ENCODE measurements around the gene TBCC.

TBCC gene

GRCh38 chr6:42762950-42763349, 17.0 kb upstream of the TBCC start:
- no peaks in the 10 kb centered on the region for H3K4me1 ChIP-seq (ENCODE audit: control extremely low read depth in 1 of 4, control insufficient read depth in 4 of 4, insufficient read depth in 4 of 4, low read length in 3 of 4)
- ChIA-PET CTCF (interaction anchor here (1.1 to 1.4 kb wide), 2 partner anchors 14 to 115 kb away, joined by 3 to 4 read pairs; no protein-coding TSS in a partner anchor), POLR2A (interaction anchor here (0.7 to 1.2 kb wide), 4 partner anchors 8 to 25 kb away, joined by 3 to 4 read pairs (median 4); partner anchors contain the start of gene TBCC)
- no peak overlapping the region for H3K4me3 ChIP-seq (ENCODE audit: control insufficient read depth in 1 of 7, extremely low read depth in 1 of 7, insufficient read depth in 4 of 7, low read depth in 2 of 7, low read length in 6 of 7)
- H3K9me3 ChIP-seq (ENCODE audit: control extremely low read depth in 1 of 5, control insufficient read depth in 4 of 5, insufficient read depth in 2 of 5, low read depth in 1 of 5, low read length in 4 of 5), result no peaks in the 10 kb centered on the region
- no peak overlapping the region for H3K27ac ChIP-seq (ENCODE audit: insufficient read depth in 1 of 2, low read depth in 1 of 2, low read length in 2 of 2, poor library complexity in 1 of 2, severe bottlenecking in 2 of 2)
- no peaks in the 10 kb centered on the region for H3K27me3 ChIP-seq (replicated peaks in 2 of 5; ENCODE audit: control insufficient read depth in 4 of 5, insufficient read depth in 5 of 5, low read length in 4 of 5)
- peaks cover 2 to 11% (median 8%) of the 10 kb centered on the region in 4 experiments for H3K36me3 ChIP-seq (ENCODE audit: control insufficient read depth in 4 of 4, insufficient read depth in 4 of 4, low read length in 3 of 4)
- WGBS (ENCODE audit: insufficient coverage), result 100% methylated on average over 1 of the region's 3 CpGs
- no peak for DNase-seq

- H3K27me3 ChIP-seq (replicated peaks in 2 of 5; ENCODE audit: control insufficient read depth in 4 of 5, insufficient read depth in 5 of 5, low read length in 4 of 5), result no peaks in the 10 kb centered on the region
- H3K4me3 ChIP-seq (ENCODE audit: control insufficient read depth in 1 of 7, extremely low read depth in 1 of 7, insufficient read depth in 4 of 7, low read depth in 2 of 7, low read length in 6 of 7), result no peak overlapping the region
- no peak for DNase-seq
- CTCF ChIA-PET, result interaction anchor here (1.1 to 1.5 kb wide), 2 partner anchors 10 to 14 kb away, joined by 4 read pairs; no protein-coding TSS in a partner anchor
- H3K36me3 ChIP-seq (ENCODE audit: control insufficient read depth in 4 of 4, insufficient read depth in 4 of 4, low read length in 3 of 4), result peaks cover 2 to 11% (median 8%) of the 10 kb centered on the region in 4 experiments
- H3K9me3 ChIP-seq (ENCODE audit: control extremely low read depth in 1 of 5, control insufficient read depth in 4 of 5, insufficient read depth in 2 of 5, low read depth in 1 of 5, low read length in 4 of 5), result no peaks in the 10 kb centered on the region
- POLR2A ChIA-PET, result interaction anchor here (0.7 to 1.2 kb wide), 3 partner anchors 9 to 25 kb away, joined by 3 to 4 read pairs (median 4); partner anchors contain the start of gene TBCC
- no peaks in the 10 kb centered on the region for H3K4me1 ChIP-seq (ENCODE audit: control extremely low read depth in 1 of 4, control insufficient read depth in 4 of 4, insufficient read depth in 4 of 4, low read length in 3 of 4)
- H3K27ac ChIP-seq (ENCODE audit: insufficient read depth in 1 of 2, low read depth in 1 of 2, low read length in 2 of 2, poor library complexity in 1 of 2, severe bottlenecking in 2 of 2), result no peak overlapping the region
- 100% methylated on average over 1 of the region's 3 CpGs for WGBS (ENCODE audit: insufficient coverage)
These were observed 16.5 kb upstream of the TBCC start for GRCh38 chr6:42762426-42762859.

DNA sequence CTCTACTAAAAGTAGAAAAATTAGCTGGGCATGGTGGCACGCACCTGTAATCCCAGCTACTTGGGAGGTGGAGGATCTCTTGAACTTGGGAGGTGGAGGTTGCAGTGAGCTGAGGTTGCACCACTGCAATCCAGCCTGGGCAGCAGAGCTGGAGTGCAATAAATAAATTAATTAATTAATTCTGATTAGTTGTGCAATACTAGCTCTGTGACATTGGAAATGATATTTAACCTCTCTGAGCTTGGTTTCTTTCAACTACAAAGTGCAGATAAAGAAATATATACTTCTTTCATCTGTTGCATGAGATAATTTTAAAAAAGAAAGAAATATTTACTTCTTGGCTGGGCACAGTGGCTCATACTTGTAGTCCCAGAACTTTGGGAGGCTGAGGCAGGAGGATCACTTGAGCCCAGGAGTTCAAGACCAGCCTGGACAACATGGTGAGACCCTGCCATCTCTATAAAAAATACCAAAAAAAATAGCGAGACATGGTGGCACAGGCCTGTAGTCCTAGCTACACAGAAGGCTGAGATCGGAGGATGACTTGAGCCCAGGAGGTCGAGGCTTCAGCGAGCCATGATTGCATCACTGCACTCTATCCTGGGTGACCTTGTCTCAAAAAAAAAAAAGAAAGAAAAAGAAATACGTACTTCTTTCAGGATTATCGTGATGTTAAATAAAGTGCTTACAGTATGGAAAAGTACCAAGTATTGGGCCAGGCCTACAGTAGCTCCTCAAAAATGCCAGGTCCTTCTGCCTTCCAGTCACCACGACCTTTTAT, 15.6 kb upstream of the TBCC start:
- H3K4me1 ChIP-seq (ENCODE audit: control extremely low read depth in 1 of 4, control insufficient read depth in 4 of 4, insufficient read depth in 4 of 4, low read length in 3 of 4), result no peaks in the 10 kb centered on the region
- peaks cover 2 to 11% (median 8%) of the 10 kb centered on the region in 4 experiments for H3K36me3 ChIP-seq (ENCODE audit: control insufficient read depth in 4 of 4, insufficient read depth in 4 of 4, low read length in 3 of 4)
- CTCF ChIA-PET, result interaction anchor here (1.1 to 3.6 kb wide), 4 partner anchors 7 to 14 kb away, joined by 4 to 13 read pairs (median 4); no protein-coding TSS in a partner anchor
- 100% methylated on average over 4 of the region's 8 CpGs for WGBS (ENCODE audit: insufficient coverage)
- no peaks in the 10 kb centered on the region for H3K9me3 ChIP-seq (ENCODE audit: control extremely low read depth in 1 of 5, control insufficient read depth in 4 of 5, insufficient read depth in 2 of 5, low read depth in 1 of 5, low read length in 4 of 5)
- H3K27ac ChIP-seq (ENCODE audit: insufficient read depth in 1 of 2, low read depth in 1 of 2, low read length in 2 of 2, poor library complexity in 1 of 2, severe bottlenecking in 2 of 2), result no peak overlapping the region
- DNase-seq, result no peak
- no peak overlapping the region for H3K4me3 ChIP-seq (ENCODE audit: control insufficient read depth in 1 of 7, extremely low read depth in 1 of 7, insufficient read depth in 4 of 7, low read depth in 2 of 7, low read length in 6 of 7)
- POLR2A ChIA-PET, result interaction anchor here (1.2 kb wide), 1 partner anchor 15 kb away, joined by 5 read pairs; the partner anchor contains the start of gene TBCC
- H3K27me3 ChIP-seq (replicated peaks in 2 of 5; ENCODE audit: control insufficient read depth in 4 of 5, insufficient read depth in 5 of 5, low read length in 4 of 5), result no peaks in the 10 kb centered on the region

DNA sequence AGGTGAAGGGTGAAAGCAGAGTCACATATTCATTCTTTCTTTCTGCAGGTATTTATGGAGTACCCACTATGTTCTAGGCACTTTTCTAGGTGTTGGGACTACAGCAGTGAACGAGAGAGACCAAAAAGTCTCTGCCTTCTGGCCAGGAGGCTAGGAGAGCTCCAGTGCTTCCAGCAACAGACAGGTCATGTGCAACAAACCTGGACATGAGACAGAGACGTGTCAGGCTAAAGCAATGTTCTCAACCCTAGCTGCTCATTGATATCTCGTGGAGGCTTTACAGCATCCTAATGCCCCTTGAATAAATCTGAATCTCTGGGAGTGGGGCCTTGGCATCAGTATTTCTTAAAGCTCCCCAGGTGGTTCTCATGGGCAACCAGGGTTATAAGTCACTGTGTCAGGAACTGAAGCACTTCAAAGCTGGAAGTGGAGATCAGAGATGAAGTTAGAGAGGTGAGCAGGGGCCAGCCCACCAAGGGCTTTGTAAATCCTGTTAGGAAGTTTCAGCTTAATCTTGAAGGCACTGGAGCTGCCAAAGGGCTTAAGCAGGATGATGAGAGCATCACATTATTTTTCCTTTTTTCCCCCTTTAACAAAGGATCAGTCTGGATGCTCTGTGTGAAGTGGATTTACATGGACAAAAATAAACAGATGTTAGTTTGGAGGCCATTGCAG, 13.0 kb upstream of the TBCC start:
- Histone ChIP-seq H3K27me3 (replicated peaks in 2 of 5; ENCODE audit: control insufficient read depth in 4 of 5, insufficient read depth in 5 of 5, low read length in 4 of 5) (no peaks in the 10 kb centered on the region), H3K36me3 (ENCODE audit: control insufficient read depth in 4 of 4, insufficient read depth in 4 of 4, low read length in 3 of 4) (peaks cover 5 to 16% (median 8%) of the 10 kb centered on the region in 4 experiments), H3K9me3 (ENCODE audit: control extremely low read depth in 1 of 5, control insufficient read depth in 4 of 5, insufficient read depth in 2 of 5, low read depth in 1 of 5, low read length in 4 of 5) (no peaks in the 10 kb centered on the region), H3K4me1 (ENCODE audit: control extremely low read depth in 1 of 4, control insufficient read depth in 4 of 4, insufficient read depth in 4 of 4, low read length in 3 of 4) (no peaks in the 10 kb centered on the region), H3K27ac (ENCODE audit: insufficient read depth in 1 of 2, low read depth in 1 of 2, low read length in 2 of 2, poor library complexity in 1 of 2, severe bottlenecking in 2 of 2) (no peak overlapping the region), H3K4me3 (ENCODE audit: control insufficient read depth in 1 of 7, extremely low read depth in 1 of 7, insufficient read depth in 4 of 7, low read depth in 2 of 7, low read length in 6 of 7) (no peak overlapping the region)
- DNase-seq, result no peak
- 100% methylated on average over 3 of the region's 3 CpGs for WGBS (ENCODE audit: insufficient coverage)
- CTCF ChIA-PET, result interaction anchor here (1.2 to 3.6 kb wide), 4 partner anchors 10 to 25 kb away, joined by 3 to 13 read pairs (median 4); no protein-coding TSS in a partner anchor
- POLR2A ChIA-PET, result interaction anchor here (0.7 kb wide), 1 partner anchor 9 kb away, joined by 3 read pairs; no protein-coding TSS in a partner anchor

GRCh38 chr6:42756722-42757121, 10.8 kb upstream of the TBCC start:
- H3K4me1 ChIP-seq (ENCODE audit: control extremely low read depth in 1 of 4, control insufficient read depth in 4 of 4, insufficient read depth in 4 of 4, low read length in 3 of 4), result no peaks in the 10 kb centered on the region
- DNase-seq, result no peak
- no peak overlapping the region for H3K4me3 ChIP-seq (ENCODE audit: control insufficient read depth in 1 of 7, extremely low read depth in 1 of 7, insufficient read depth in 4 of 7, low read depth in 2 of 7, low read length in 6 of 7)
- peaks cover 5 to 19% (median 8%) of the 10 kb centered on the region in 4 experiments for H3K36me3 ChIP-seq (ENCODE audit: control insufficient read depth in 4 of 4, insufficient read depth in 4 of 4, low read length in 3 of 4)
- ChIA-PET POLR2A (no interaction called here), CTCF (interaction anchor here (1.7 kb wide), 1 partner anchor 9 kb away, joined by 4 read pairs; no protein-coding TSS in a partner anchor)
- no peak overlapping the region for H3K27ac ChIP-seq (ENCODE audit: insufficient read depth in 1 of 2, low read depth in 1 of 2, low read length in 2 of 2, poor library complexity in 1 of 2, severe bottlenecking in 2 of 2)
- no peaks in the 10 kb centered on the region for H3K9me3 ChIP-seq (ENCODE audit: control extremely low read depth in 1 of 5, control insufficient read depth in 4 of 5, insufficient read depth in 2 of 5, low read depth in 1 of 5, low read length in 4 of 5)
- WGBS (ENCODE audit: insufficient coverage), result no CpG with 5 or more reads among the region's 7 CpGs
- no peaks in the 10 kb centered on the region for H3K27me3 ChIP-seq (replicated peaks in 2 of 5; ENCODE audit: control insufficient read depth in 4 of 5, insufficient read depth in 5 of 5, low read length in 4 of 5)

- Histone ChIP-seq H3K4me1 (ENCODE audit: control extremely low read depth in 1 of 4, control insufficient read depth in 4 of 4, insufficient read depth in 4 of 4, low read length in 3 of 4) (peaks cover 0 to 5% (median 0%) of the 10 kb centered on the region in 4 experiments), H3K27me3 (replicated peaks in 2 of 5; ENCODE audit: control insufficient read depth in 4 of 5, insufficient read depth in 5 of 5, low read length in 4 of 5) (no peaks in the 10 kb centered on the region), H3K9me3 (ENCODE audit: control extremely low read depth in 1 of 5, control insufficient read depth in 4 of 5, insufficient read depth in 2 of 5, low read depth in 1 of 5, low read length in 4 of 5) (no peaks in the 10 kb centered on the region), H3K4me3 (ENCODE audit: control insufficient read depth in 1 of 7, extremely low read depth in 1 of 7, insufficient read depth in 4 of 7, low read depth in 2 of 7, low read length in 6 of 7) (no peak overlapping the region), H3K36me3 (ENCODE audit: control insufficient read depth in 4 of 4, insufficient read depth in 4 of 4, low read length in 3 of 4) (peaks cover 5 to 19% (median 6%) of the 10 kb centered on the region in 4 experiments), H3K27ac (ENCODE audit: insufficient read depth in 1 of 2, low read depth in 1 of 2, low read length in 2 of 2, poor library complexity in 1 of 2, severe bottlenecking in 2 of 2) (no peak overlapping the region)
- POLR2A ChIA-PET, result no interaction called here
- DNase-seq, result no peak
- WGBS (ENCODE audit: insufficient coverage), result 97% methylated on average over 4 of the region's 5 CpGs
- CTCF ChIA-PET, result interaction anchor here (1.3 kb wide), 1 partner anchor 9 kb away, joined by 3 read pairs; the partner anchor contains the start of gene TBCC
These were observed 8.9 kb upstream of the TBCC start for GRCh38 chr6:42754759-42755158.

Measured in common myeloid progenitor, CD34-positive (primary cell).